Neural cell (in vitro differentiated cells): Measurements from ENCODE around the gene ALDH8A1.
A peak's percentile ranks its signal among the peaks of the same experiment; 100 is the strongest.

Experiments used
- EP300 ChIP-seq: fragments of 450-650 bp; conservative IDR thresholded peaks from 2 replicates; pipeline ENCODE4 v1.6.1; 2014; ENCODE audit warnings: antibody characterized with exemption, mild to moderate bottlenecking, moderate library complexity; ENCODE audit not compliant: poor library complexity, severe bottlenecking
- EZH2 ChIP-seq: fragments of 200-600, 300-800 bp; shearing (Covaris generic), sonication (generic); IDR thresholded peaks from 2 replicates; pipeline ENCODE4 v1.6.1; 2014; ENCODE audit warnings: antibody characterized with exemption, low read length, borderline replicate concordance, mild to moderate bottlenecking; ENCODE audit not compliant: insufficient read depth, poor library complexity, severe bottlenecking
- POLR2AphosphoS5 ChIP-seq: IDR thresholded peaks from 2 replicates; pipeline ENCODE4 v1.6.1; 2012
- RAD21 ChIP-seq: fragments of 450-650 bp; conservative IDR thresholded peaks from 2 replicates; pipeline ENCODE4 v1.6.1; 2014; ENCODE audit warnings: antibody characterized with exemption, mild to moderate bottlenecking, moderate library complexity
- SMC3 ChIP-seq: fragments of 450-650 bp; conservative IDR thresholded peaks from 2 replicates; pipeline ENCODE4 v1.6.1; 2014; ENCODE audit warnings: antibody characterized with exemption, mild to moderate bottlenecking, moderate library complexity; ENCODE audit not compliant: poor library complexity
- TAF1 ChIP-seq: IDR thresholded peaks from 2 replicates; pipeline ENCODE4 v1.6.1; 2012; ENCODE audit warnings: low read depth
- TF ChIP-seq, protein P1 (sequence below): fragments of 450-650 bp; IDR thresholded peaks from 2 replicates; pipeline ENCODE4 v1.5.1; 2014; ENCODE audit warnings: antibody characterized with exemption, mild to moderate bottlenecking, moderate library complexity; ENCODE audit not compliant: poor library complexity, severe bottlenecking

DNA sequence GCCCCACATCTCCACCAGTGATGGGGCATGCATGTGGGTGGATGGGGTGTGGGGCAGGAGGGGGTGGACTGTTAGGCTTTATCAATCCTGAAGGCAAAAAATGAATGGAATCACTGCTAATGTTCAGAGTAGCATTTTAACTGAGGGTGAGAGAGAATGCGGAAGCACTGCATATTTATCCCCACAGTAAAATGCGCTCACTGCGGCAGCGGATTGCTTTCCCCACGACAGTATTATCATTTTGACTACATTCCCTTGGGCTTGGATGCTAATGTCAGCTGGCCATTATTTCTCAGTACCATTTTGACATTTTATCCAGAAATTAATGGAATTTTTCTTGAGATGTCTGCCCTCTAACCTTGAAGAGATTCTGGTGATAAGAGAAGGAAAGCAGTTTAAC, 13.4 kb downstream of the ALDH8A1 start:
- TF ChIP-seq, protein P1, sequence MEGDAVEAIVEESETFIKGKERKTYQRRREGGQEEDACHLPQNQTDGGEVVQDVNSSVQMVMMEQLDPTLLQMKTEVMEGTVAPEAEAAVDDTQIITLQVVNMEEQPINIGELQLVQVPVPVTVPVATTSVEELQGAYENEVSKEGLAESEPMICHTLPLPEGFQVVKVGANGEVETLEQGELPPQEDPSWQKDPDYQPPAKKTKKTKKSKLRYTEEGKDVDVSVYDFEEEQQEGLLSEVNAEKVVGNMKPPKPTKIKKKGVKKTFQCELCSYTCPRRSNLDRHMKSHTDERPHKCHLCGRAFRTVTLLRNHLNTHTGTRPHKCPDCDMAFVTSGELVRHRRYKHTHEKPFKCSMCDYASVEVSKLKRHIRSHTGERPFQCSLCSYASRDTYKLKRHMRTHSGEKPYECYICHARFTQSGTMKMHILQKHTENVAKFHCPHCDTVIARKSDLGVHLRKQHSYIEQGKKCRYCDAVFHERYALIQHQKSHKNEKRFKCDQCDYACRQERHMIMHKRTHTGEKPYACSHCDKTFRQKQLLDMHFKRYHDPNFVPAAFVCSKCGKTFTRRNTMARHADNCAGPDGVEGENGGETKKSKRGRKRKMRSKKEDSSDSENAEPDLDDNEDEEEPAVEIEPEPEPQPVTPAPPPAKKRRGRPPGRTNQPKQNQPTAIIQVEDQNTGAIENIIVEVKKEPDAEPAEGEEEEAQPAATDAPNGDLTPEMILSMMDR: no peak
- TF ChIP-seq EZH2: no peak
- no peak for TF ChIP-seq RAD21
- no peak for TF ChIP-seq TAF1
- TF ChIP-seq POLR2AphosphoS5: peak; percentile 36
- no peak for TF ChIP-seq SMC3
- TF ChIP-seq EP300: no peak
